SK-N-SH (cell line): ENCODE results near the gene ZDHHC21. TPM values are rescaled to one million over a fixed set of nuclear protein-coding genes. Genes with fewer than 3 reads are reported as not detected.
A peak's percentile ranks its signal among the peaks of the same experiment; 100 is the strongest.

Experiments
- CTCF ChIA-PET: fragments of 300-600, 350-600 bp; formaldehyde crosslinking; extraction: SDS; loops from one replicate; lab custom pipeline; 2021; lab: Yijun Ruan, JAX
- POLR2A ChIA-PET: fragments of 350-600 bp; sonication (Branson Sonifier 250); formaldehyde crosslinking; extraction: SDS; loops from one replicate; lab custom pipeline; 2020; ENCODE audit warnings: antibody characterized with exemption, inconsistent platforms; lab: Yijun Ruan, JAX
- DNase-seq: peaks from one replicate; pipeline ENCODE4 v3.0.0; 2012
- H2AFZ ChIP-seq: fragments of 200-600 bp; sonication (generic); 2 replicates; pipeline ENCODE4 v1.8.1; 2016; ENCODE audit warnings: antibody characterized with exemption, mild to moderate bottlenecking, low read depth
- H3F3A ChIP-seq: fragments of 200-600 bp; sonication (generic); replicated peaks from 2 replicates; pipeline ENCODE3; 2016; ENCODE audit warnings: antibody characterized with exemption, mild to moderate bottlenecking; ENCODE audit not compliant: insufficient read depth
- H3K27ac ChIP-seq, 2 experiments: fragments of 200-500 bp in 1 of 2; fragments of 200-600 bp in 1 of 2; sonication (Bioruptor generic) in 1 of 2; sonication (generic), shearing (Covaris generic) in 1 of 2; 2 replicates each; pipeline versions ENCODE4 v1.5.1 to v1.6.1; 2014 to 2016; ENCODE audit warnings: low read depth in 2 of 2, inconsistent platforms in 1 of 2, low read length in 1 of 2, mild to moderate bottlenecking in 1 of 2, mixed read lengths in 1 of 2
- H3K27me3 ChIP-seq: fragments of 200-600 bp; sonication (generic), shearing (Covaris generic); 2 replicates; pipeline ENCODE4 v1.6.1; 2016; ENCODE audit warnings: mixed run types; ENCODE audit not compliant: insufficient read depth
- H3K36me3 ChIP-seq, 2 experiments: fragments of 200-500 bp in 1 of 2; fragments of 200-600 bp in 1 of 2; sonication (Bioruptor generic) in 1 of 2; sonication (generic) in 1 of 2; replicated peaks in 1 of 2; 2 replicates each; pipeline versions ENCODE3 to v1.5.1; 2014 to 2016; ENCODE audit warnings: low read length in 1 of 2, mild to moderate bottlenecking in 1 of 2; ENCODE audit not compliant: insufficient read depth in 2 of 2, control insufficient read depth in 1 of 2
- H3K4me1 ChIP-seq, 2 experiments: fragments of 200-500 bp in 1 of 2; fragments of 200-600 bp in 1 of 2; sonication (Bioruptor generic) in 1 of 2; sonication (generic), shearing (Covaris generic) in 1 of 2; 2 replicates each; pipeline versions ENCODE4 v1.5.1 to v1.6.1; 2014 to 2016; ENCODE audit warnings: low read depth in 1 of 2, low read length in 1 of 2, mixed run types in 1 of 2; ENCODE audit not compliant: insufficient read depth in 2 of 2, control insufficient read depth in 1 of 2
- H3K4me2 ChIP-seq: fragments of 200-600 bp; sonication (generic), shearing (Covaris generic); 2 replicates; pipeline ENCODE4 v1.6.1; 2017; ENCODE audit warnings: mixed run types
- H3K4me3 ChIP-seq, 2 experiments: fragments of 200-500 bp in 1 of 2; fragments of 200-600 bp in 1 of 2; sonication (Bioruptor generic) in 1 of 2; sonication (generic), shearing (Covaris generic) in 1 of 2; 2 replicates each; pipeline versions ENCODE4 v1.5.1 to v1.8.1; 2014 to 2016; ENCODE audit warnings: low read depth in 2 of 2, inconsistent platforms in 1 of 2, low read length in 1 of 2, mild to moderate bottlenecking in 1 of 2, mixed read lengths in 1 of 2, moderate library complexity in 1 of 2
- H3K79me2 ChIP-seq: fragments of 200-600 bp; sonication (generic); 2 replicates; pipeline ENCODE4 v1.8.1; 2017; ENCODE audit warnings: mild to moderate bottlenecking; ENCODE audit not compliant: insufficient read depth
- H3K9ac ChIP-seq: fragments of 200-600 bp; sonication (generic); 2 replicates; pipeline ENCODE4 v1.6.1; 2017; ENCODE audit warnings: mixed run types
- H3K9me2 ChIP-seq: fragments of 200-600 bp; sonication (generic); 2 replicates; pipeline ENCODE4 v1.6.1; 2017; ENCODE audit warnings: mixed run types
- H3K9me3 ChIP-seq: fragments of 200-600 bp; sonication (generic); 2 replicates; pipeline ENCODE4 v1.6.1; 2017; ENCODE audit warnings: mixed run types, mild to moderate bottlenecking, moderate library complexity
- H4K20me1 ChIP-seq: fragments of 200-600 bp; sonication (generic); 2 replicates; pipeline ENCODE4 v1.6.1; 2017; ENCODE audit warnings: mild to moderate bottlenecking, mixed run types; ENCODE audit not compliant: insufficient read depth
- CTCF ChIP-seq: fragments of 200-600 bp; sonication (generic); IDR thresholded peaks from 2 replicates; pipeline ENCODE4 v1.6.1; 2017; ENCODE audit warnings: antibody characterized with exemption, mild to moderate bottlenecking, moderate library complexity
- EP300 ChIP-seq, 2 experiments: IDR thresholded peaks; 2 replicates each; pipeline versions ENCODE4 v1.4.0 to v1.6.1; 2012; ENCODE audit warnings: borderline replicate concordance in 1 of 2, low read depth in 1 of 2, low read length in 1 of 2
- FOXJ3 ChIP-seq: sonication (generic); formaldehyde crosslinking; IDR thresholded peaks from 2 replicates; pipeline ENCODE4 v1.5.1; 2020; ENCODE audit warnings: mild to moderate bottlenecking, missing genetic modification reagents
- NFIC ChIP-seq: IDR thresholded peaks from 2 replicates; pipeline ENCODE4 v1.4.0; 2012; ENCODE audit warnings: borderline replicate concordance
- NRF1 ChIP-seq: IDR thresholded peaks from 2 replicates; pipeline ENCODE4 v1.6.1; 2012; ENCODE audit warnings: low read depth, mild to moderate bottlenecking, low read length
- RAD21 ChIP-seq: IDR thresholded peaks from 2 replicates; pipeline ENCODE4 v1.6.1; 2012; ENCODE audit warnings: mild to moderate bottlenecking, low read length
- RCOR1 ChIP-seq: fragments of 150-350 bp; IDR thresholded peaks from 2 replicates; pipeline ENCODE4 v1.6.1; 2017; ENCODE audit warnings: antibody characterized with exemption, low read length
- SIN3A ChIP-seq: IDR thresholded peaks from 2 replicates; pipeline ENCODE4 v1.6.1; 2012; ENCODE audit warnings: low read depth, mild to moderate bottlenecking, low read length, moderate library complexity, borderline replicate concordance
- SMC3 ChIP-seq: IDR thresholded peaks from 2 replicates; pipeline ENCODE4 v1.6.1; 2012; ENCODE audit warnings: low read depth, low read length, improper control_type of control experiment
- TEAD4 ChIP-seq: IDR thresholded peaks from 2 replicates; pipeline ENCODE4 v1.4.0; 2012; ENCODE audit warnings: mild to moderate bottlenecking, borderline replicate concordance; ENCODE audit not compliant: insufficient read depth
- YY1 ChIP-seq: IDR thresholded peaks from 2 replicates; pipeline ENCODE4 v1.4.0; 2012; ENCODE audit warnings: low read depth, mild to moderate bottlenecking
- WGBS: methylation state at CpG from one replicate; pipeline ENCODE4 v1.1.6; 2017; ENCODE audit warnings: low lambda C conversion rate; 5-methylcytosine and 5-hydroxymethylcytosine counted together
- polyA plus RNA-seq, 3 experiments: library from polyadenylated mRNA; depleted of rRNA; stranded (reverse); fragments of >200 nt; gene quantifications; 2 replicates each; pipeline ENCODE4 v1.2.3, GENCODE V29; 2012

ZDHHC21 gene
- polyA plus RNA-seq, 1 of the 3 experiments (the other 2 are of a cell fraction) = 2.9 TPM

GRCh38 chr9:14652729-14653377 is 40.4 kb downstream of the ZDHHC21 start:
- no peak overlapping the region for H2AFZ ChIP-seq
- H3K27ac ChIP-seq = no peak overlapping the region
- H3K9me2 ChIP-seq = no peaks in the 10 kb centered on the region
- H3K36me3 ChIP-seq = peaks cover 40 to 70% of the 10 kb centered on the region in 2 experiments
- no peak overlapping the region for H3K4me3 ChIP-seq
- H4K20me1 ChIP-seq = no peaks in the 10 kb centered on the region
- peak; percentile 40 for DNase-seq
- CTCF ChIA-PET = interaction anchor here (0.5 to 2.0 kb wide), 28 partner anchors 9 to 1954 kb away, joined by 3 to 15 read pairs (median 4); no protein-coding TSS in a partner anchor
- peaks cover 17% of the 10 kb centered on the region; the same call in 1 of the 2 replicates for H3K9me3 ChIP-seq
- H3F3A ChIP-seq = peaks cover 6% of the 10 kb centered on the region
- POLR2A ChIA-PET = no interaction called here
- WGBS = 85% methylated on average over 4 of the region's 4 CpGs
- H3K4me1 ChIP-seq = no peaks in the 10 kb centered on the region
- H3K79me2 ChIP-seq = no peaks in the 10 kb centered on the region
- peak; percentile 37; the same call in 1 of the 2 replicates for TF ChIP-seq SMC3
- TF ChIP-seq CTCF = peak; percentile 30; the same call in 1 of the 2 replicates
- no peak for TF ChIP-seq SIN3A
- TF ChIP-seq RAD21 = peak; percentile 74
- H3K27me3 ChIP-seq = no peaks in the 10 kb centered on the region
- no peak overlapping the region for H3K4me2 ChIP-seq
- no peak overlapping the region for H3K9ac ChIP-seq

- Histone ChIP-seq H3K4me1 (no peaks in the 10 kb centered on the region), H3K9me2 (no peaks in the 10 kb centered on the region), H3K9me3 (peaks cover 17% of the 10 kb centered on the region; the same call in 1 of the 2 replicates), H3K4me2 (no peak overlapping the region), H3K27ac (no peak overlapping the region), H4K20me1 (no peaks in the 10 kb centered on the region), H3K4me3 (no peak overlapping the region), H3K79me2 (no peaks in the 10 kb centered on the region), H3K36me3 (peaks cover 27 to 50% of the 10 kb centered on the region in 2 experiments), H3F3A (peaks cover 6% of the 10 kb centered on the region)
- TF ChIP-seq NRF1 (no peak), FOXJ3 (CRISPR knock-in tag) (no peak), NFIC (no peak), EP300 (IDR thresholded peaks at IDR 0.05; ENCODE audit: borderline replicate concordance in 1 of 2, low read depth in 1 of 2, low read length in 1 of 2) (no peak), TEAD4 (no peak), YY1 (no peak), RCOR1 (no peak)
- TF ChIP-seq, all 33 proteins: peak for 0
- ChIA-PET CTCF (interaction anchor here (0.6 to 1.4 kb wide), 6 partner anchors 11 to 225 kb away, joined by 3 to 8 read pairs (median 3); no protein-coding TSS in a partner anchor), POLR2A (no interaction called here)
- H3K9ac ChIP-seq = no peak overlapping the region
- no peaks in the 10 kb centered on the region for H3K27me3 ChIP-seq
- no peak overlapping the region for H2AFZ ChIP-seq
- WGBS = 95% methylated on average over 1 of the region's 1 CpG
- no peak for DNase-seq
Observed at GRCh38 chr9:14650596-14650995, 42.6 kb downstream of the ZDHHC21 start.
